Measurements from ENCODE around the gene PRKCH.

The PRKCH gene

DNA sequence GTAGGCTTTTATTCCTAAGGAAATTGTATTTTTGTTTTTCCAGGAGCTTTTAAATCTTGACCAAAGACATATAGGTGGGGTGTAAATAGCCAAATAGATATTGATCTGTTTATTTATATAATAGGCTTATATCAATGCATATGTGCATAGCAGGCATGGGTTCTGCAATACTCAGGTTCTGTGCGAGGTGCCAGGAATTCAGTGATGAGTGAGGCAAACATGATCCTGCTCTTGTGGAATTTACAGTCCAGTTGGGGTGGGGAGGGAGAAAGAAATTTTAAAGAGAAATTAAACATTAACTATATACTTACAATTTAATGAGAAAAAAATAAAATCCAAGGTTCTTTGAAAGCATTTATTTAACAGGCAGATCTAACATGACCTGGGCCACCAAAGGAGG is 213.7 kb downstream of the PRKCH start:
- no peak for DNase-seq

DNA sequence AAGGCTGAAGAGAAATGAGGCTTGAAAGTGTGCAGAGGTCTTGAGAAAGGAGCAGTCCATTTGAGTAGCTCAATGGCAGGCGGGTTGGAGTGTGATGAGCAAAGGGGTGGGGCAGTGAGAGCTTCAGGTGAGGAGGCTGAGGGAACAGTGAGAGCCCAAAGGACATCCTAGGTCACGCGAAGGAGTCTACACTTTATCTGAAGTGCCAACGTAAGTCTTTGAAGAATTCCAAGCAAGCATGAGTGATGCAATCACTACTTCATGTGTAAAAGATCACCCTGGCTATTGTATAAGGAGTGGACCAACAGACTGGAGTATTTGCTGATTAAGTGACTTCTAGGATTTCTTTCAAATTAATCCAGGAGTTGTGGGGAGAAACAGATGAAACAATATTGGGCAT is 214.1 kb downstream of the PRKCH start:
- DNase-seq = no peak

DNA sequence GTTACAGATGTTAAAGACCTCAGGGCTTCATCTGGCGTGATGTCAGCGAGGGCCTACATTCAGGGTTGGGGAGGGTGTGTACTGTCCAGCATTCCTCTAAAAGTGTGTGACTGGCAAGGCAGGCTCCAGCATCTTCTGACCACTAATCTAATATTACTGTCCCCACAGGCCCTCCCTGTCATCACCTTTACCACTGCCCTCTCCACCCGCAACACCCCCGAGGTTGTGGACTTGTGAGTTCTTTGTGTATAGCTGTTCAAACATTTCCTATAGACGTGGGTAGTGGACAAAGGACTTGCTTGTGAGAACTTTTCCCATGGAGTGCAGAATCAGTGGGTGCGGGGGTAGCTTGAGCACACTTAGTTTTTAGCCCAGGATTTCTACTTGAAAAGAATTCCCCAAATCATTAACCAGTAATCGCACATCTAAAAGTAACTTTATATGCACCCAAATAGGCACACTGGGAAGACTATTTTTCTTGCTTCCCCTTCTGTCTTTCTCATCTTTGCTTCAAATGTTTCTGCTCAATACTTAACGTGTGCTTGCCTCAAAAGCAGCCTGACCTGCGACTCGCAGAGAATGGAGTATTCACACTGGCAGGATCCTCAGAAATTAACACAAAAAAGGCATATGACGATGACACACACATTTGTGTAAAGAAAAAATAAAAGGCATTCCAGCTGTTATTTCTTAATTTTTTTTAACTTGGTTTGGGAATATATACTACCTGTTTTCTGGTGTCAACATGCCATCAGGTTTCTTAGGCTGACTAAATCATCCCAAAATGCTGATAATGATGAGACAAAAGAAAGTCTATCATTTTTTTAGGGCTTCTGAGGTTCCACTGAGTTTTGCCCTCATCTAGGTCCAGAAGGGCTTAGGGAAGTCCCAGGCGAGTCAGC is 215.5 kb downstream of the PRKCH start:
- DNase-seq = no peak

DNA sequence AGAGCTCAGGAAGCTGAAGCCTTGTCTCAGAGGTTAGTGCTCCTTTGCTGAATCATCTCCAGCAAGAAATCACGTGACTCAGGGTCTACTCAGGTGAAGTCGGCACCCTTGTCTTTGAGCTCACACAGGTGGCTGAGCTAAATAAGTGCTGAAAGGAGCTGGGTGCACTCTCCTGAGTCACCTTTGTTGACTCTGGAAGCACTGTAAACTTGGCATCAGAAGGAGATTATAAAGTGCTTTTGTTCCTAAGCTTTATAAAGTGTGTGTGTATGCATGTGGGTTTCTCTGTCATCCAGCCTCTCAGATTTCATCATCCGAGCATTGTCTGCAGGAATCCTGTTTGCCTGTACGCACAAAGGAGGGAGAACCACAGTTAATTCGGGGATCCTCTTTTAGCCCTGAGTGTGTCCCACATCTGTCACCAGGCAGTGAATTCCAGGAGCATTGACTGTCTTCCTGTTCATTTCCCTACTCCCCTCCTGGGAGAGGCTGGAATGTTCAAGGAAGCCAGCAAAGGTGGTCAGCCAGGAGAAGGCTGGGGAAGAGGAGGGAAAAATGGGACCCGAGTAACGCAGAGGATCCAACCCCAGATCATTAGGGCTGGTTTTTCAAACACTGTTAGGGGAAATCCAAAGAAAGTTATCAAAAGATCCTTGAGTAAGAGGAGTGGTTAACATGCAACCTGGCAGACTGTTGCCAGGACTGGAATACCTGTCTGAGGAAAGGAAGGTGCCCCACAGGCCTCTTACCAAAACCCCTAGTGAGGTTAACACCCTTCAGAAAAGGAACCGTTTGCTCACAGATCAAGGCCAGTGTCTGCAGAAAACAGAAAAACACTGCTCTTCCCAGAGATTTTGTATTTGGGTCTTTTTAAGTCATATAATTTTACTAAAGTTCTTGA is 216.4 kb downstream of the PRKCH start:
- peak in 1 of 5 experiments; percentile 18 for DNase-seq

DNA sequence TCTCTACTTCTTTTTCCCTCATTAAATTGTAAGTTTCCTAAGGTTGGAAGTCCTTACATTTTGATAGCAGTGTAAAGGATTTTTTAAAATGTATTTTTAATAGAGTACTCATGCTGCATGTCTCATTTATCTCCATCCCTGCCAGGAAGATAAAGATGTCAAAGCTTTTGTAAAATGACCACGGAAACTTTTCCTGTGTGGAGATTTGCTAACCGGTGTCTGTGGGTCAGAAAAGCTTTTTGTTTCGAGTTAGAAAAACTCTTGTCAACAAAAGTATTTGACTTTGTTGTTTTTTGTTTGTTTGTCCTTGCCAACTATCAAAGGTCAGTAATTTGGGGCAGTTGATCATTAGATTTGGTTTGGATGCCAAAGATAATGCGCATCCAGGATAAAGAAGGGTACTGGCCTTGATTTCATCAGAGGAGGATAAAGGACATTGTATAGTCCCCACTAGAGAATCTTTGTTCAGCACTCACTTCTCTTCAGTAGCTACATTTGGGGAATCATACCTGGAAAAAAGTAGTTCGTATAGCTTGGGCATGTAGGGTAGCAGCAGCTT is 217.2 kb downstream of the PRKCH start:
- DNase-seq = no peak

DNA sequence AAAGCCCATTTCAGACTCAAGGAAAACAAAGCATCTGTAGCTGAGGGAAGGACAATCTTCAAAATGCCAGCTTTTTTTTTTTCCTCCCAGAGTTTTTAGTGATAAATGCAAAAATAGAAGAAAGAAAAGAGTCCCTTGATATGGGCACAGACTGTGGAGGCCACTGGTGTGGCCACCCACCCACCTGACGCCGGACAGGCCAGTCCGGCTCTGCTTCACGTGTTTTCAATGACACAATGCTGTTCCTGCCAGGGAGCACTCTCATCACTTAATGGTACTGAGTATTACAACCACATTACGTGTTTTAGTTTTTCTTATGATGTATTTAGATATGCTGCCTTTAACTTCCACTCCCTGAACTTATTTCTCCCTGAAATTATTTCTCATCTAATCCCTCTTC is 218.3 kb downstream of the PRKCH start:
- DNase-seq = no peak

DNA sequence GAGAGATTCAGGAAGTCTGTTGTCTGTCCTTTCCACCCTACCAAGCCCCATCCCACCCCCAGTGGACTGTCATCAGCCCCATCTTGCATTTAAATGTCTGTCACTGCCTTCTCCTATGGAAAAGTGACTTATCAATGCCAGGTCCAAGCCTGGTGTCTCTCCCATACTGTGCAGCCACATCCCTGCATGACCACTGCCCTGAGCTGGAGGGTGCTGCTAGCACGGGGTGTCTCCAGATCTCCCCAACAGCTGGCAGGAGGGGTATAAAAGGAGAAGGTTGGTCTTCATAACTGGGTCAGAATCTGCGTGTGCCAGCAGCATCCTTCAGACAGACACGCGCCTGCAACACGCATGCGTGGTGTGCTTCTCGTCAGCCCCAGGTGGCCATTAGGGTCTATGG is 219.6 kb downstream of the PRKCH start:
- DNase-seq = no peak

DNA sequence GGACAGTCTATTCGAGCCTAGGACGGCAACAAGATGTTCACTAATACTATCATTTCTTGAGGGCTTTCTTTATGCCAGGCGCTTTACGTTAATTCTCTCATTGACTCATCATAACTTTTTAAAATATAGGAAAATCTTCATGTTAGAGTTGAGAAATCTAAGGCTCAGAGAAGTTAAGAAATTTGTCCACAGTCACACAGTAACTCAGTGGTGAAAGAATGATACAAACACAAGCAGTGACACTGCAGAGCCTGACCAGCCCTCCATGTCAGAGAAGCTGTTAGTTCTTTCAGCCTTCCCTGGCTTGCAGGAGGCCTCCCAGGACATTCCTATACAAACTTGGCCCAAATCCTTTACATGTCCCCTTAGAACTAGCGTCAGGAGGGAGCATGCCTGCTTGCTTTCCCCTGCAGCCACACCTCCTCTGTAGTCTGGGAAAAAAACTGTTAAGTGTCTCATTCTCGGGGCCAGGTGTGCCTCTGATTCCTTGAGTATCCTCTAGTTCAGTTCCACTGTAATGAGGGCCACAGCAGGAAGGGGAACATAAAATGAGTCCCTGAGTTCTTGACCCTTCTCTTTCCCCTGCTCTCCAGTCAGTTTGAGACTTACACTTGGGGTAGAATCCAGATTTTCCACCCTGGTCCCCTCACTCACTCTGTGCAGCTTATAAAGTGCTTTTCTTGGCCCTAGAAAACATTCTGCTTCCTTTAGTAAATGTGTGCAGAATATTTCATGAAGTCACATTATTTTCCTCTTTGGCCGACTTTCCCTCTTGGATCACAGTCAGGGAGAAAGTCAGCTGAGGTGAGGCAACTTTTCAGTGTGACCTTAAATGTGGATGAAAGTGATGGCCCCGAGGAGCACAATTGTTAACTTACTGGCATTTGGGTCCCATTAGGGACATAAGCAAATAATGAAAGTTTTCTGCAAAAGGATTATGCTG is 221.7 kb downstream of the PRKCH start:
- no peak for DNase-seq

DNA sequence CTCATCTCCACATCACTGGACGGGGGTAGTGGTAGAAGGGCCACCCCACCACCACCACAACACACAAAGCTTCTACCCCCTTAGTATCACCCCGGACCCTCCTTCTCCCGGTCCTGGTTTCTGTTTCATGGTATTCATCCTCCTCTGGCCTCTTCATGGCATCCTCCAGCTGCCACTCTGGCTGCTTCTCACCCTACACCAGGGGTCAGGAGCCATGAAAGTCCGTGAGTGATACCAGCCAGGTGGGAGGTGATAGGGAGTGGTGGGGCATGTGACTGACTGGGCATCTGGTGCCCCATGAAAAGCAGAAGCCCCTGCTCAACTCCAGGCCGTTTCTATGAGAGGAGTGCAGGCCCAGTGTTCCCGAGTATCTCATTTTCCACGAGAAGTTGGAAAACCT is 222.6 kb downstream of the PRKCH start:
- DNase-seq = no peak

DNA sequence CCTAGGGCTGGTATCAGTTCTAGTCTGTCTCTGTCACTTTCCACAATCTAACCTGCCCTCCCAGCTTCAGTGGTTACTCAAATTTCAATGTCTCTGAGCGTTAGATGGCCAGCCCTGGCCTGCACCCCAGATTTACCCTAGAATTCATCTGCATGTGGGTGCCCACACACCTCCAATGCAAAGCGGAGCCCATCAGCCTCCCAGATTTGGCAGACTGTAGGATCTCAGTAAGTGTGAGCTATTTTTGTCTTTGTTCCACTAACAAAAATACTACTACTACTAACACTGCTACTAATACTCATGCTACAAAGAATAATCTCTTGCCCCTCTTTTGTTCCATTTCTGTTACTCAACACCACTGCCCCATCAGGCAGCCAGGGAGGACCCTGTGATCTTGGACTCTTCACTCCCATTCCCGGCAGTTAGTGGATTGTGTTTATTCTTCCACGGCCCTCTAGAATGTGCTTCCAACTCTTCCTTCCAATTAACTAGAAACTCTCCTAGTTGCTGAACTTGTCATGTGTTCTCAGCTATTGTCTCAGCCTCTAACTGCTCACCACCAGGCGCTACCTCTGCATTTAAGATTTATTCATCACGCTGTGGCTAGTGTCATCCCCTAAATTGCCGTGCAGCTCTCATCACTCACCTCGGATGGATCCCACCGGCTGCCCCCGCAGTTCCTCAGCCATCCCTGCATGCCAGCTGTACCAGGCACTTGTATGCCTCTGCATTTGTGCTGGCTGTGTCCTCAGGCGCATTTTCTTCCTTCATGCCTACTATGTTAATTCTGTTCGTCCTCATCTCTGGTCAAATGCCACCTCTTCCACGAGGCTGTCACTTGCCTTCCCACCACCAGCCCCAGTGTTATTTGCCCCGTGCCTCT is 223.3 kb downstream of the PRKCH start:
- DNase-seq = no peak

DNA sequence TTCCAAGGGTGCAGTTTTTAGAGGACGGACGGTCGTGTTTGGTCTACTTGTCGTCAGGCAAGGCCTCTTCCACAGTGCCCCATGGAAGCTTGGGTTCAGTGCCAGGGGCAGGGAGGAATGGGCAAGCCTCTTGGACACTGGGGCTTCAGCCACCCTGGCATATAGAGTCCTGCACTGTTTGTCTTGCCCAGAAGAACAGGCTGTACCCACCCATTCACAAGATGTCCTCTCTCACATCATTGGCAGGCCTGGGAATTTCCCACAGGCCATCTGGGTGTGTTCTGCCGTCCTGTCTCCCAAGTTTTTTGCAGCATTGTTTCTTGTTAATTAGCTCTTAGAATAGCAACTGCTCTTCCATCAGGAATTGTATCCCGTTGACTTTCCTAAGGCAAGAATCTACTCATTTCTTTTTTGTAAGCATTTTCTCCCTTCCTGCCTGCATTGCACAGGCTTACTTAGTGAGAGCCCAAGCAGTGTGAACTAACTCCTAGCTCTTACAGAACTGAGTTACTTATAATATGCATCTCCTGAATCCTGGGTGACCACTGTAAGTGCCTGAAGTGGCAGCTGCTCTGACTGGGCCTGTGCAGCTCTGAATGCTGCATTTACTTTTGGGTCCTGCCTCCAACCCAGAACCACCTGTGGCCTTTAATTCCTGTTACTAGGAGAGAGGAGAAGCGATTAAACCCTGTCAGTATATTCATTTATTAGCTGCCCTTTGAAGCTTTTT is 224.5 kb downstream of the PRKCH start:
- DNase-seq = no peak

DNA sequence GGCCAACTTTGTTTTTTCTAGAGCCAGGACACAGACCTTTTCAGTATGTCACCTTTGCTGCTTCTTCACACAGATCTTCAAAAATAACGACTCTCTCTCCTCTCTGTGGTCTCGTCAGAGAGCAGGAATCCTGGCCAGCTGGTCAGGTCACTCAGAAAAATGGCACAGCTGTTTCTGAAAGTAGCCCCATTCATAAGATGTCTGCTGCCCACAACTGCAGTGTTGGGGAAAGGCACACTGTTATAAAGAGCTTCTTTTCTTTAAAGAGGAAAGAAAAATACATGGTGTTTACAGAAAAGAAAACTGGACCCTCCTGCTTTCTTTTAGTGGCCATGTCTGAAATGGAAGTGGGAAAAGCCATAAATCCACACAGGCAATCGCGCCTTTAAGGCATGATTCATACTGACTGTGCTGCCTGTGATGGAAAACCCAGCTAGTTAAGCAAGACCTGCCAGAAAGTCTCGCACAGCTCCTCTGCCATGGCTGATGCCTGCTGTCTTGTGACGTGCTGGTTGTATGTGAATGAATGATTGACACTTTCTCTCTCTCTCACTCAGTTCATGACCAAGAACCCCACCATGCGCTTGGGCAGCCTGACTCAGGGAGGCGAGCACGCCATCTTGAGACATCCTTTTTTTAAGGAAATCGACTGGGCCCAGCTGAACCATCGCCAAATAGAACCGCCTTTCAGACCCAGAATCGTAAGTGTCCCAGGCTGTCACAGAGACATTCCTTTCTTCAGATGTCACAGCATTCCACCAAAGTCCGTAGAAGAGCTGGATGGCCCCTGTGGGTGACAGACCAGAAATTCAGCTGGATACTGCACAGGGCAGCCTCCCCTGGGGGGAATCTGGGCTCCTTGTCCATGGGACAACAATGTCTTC is 226.0 kb downstream of the PRKCH start:
- DNase-seq = no peak

DNA sequence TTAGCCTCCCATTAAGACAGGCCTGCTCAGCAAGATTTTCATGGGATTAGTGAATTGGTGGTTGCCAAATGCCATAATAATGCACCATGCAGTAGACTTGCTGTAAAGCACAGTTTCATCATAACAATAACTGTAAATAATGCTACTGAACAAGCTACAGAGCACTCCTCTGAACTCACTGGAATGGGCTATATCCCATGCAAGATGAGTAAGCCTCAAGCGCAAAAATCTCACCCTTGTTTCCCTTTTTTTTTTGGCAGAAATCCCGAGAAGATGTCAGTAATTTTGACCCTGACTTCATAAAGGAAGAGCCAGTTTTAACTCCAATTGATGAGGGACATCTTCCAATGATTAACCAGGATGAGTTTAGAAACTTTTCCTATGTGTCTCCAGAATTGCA is 228.0 kb downstream of the PRKCH start:
- no peak for DNase-seq

DNA sequence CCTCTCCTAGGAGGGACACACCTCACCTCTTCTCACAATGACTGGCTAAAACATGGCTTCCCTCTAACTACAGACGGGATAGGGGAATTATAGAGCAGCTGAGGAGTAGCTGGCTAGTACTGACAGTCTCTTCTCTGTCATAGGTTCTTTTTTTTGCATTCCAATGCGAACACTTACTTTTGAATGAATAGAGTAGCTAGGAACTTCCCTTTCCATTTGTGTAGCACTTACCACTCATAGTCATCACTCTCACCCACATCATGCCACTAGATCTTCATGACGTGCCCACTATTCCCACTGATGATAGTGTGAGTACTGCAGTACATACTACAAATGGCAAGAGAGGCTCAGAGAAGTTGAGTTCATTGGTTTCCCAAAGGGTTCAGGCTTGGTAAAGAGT is 230.0 kb downstream of the PRKCH start:
- DNase-seq = peak in 1 of 5 experiments; percentile 13

DNA sequence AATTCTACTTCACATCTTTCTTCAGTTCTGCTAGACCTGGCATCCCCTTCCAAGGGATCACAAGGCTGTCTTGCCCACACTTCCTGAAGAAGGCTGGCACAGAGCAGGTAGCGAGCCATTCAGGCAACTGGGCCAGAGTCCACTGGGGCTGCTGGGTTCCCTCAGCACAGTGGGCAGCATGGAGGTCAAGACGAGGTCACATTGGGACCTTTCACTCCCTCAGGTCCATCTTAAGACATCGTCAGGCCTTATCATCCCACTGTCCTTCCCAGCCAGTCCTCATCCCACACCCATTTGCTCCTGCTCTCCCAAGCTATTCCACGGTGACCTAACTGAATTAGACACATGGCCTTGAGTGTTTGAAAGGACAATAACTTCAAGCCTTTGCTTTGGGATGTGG is 230.9 kb downstream of the PRKCH start:
- DNase-seq = no peak

DNA sequence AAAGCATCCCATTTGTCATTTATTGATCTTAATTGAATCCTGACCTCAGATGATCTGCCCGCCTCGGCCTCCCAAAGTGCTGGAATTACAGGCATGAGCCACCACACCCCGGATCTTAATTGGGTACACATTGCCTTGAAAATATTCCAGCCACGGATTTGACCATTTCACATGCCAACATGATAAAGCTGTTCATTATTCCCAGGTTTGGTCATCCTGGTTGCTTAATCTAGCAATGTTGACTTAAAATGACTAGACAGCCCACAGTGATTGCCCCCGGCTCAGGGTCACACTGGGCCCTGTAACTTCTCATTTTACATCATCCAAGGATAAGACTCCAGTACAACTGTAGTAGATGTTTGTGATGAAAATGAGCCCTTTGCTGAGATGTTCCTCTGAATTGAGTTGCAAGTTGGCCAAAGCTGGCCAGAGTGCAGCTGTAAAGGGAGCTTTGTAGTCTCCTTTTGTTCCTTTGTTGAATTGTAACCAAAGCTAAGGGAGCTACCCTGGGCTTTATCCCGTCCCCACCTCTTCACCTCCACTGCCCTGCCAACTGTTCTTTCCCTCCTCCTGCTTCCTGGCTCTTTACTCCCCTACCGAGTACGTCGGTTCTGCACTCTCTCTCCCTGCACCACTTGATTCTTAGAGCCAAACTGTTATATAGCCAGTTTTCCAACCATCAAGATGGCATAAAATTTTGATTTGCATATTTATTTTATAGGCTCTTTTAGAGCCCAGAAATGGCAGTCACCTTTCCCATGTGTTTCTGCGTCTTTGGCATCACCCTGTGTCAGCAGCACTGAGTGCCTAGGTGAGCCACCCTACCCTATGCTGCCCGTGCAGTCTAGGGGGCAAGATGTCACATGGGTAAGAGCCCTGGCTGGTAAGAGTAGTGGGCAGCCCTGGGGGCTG is 232.6 kb downstream of the PRKCH start:
- DNase-seq = no peak

DNA sequence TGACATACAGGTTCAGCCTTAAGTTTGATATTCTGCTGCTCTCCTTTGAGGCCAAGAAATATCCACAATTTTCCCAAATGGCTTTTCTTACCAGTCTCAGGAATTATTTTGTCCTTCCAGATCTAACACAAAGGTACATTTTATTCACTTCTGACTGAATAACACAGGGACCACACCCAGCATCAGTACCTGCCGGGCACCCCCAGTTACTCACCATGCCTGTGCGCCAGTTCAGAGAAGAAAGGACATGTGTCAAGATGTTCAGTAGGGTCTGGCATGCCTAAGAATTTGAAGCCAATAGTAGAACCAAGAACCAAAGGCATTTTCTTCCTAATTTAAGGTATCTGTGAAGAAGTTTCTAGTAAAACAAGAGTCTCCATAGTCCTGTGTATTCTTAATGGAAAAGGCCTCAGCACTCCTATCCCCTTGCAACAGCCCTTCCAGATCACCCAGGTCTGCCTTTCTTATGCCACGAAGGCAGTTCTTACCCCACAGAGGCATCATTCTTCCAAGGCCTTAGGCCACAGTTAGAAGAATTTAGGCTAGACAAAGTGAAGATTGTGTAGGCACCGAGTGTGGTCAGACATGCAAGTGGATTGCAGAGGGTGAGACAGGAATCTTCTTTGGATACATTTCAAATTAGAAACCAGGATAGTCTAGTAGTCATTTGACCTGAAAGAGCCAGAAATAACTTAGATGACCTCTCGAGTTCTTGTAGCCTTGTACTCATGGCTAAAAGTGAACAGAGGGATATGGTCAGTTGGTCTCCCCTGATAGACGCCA is 233.9 kb downstream of the PRKCH start:
- no peak for DNase-seq

DNA sequence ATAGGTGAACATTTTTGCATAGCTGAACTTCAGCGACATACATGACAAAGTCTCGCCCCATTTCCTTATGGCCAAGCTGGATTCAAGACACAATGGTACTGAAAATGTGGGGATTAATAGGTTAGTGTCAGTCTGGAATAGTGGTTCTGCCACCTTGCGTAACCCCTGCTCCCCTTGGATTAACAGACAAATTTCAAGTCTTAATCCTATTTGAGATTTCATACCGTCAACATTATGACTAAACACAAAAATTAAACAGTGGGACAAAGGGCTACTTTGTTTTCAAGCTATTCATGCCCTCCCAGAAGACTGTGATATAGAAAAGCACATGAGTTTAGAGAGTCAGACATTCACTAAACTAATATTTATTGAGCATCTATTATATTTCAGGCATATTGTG is 235.1 kb downstream of the PRKCH start:
- no peak for DNase-seq
